Endothelial cell of umbilical vein (primary cell): ENCODE results near the gene ADAM11. TPM values are rescaled to one million over a fixed set of nuclear protein-coding genes. Genes with fewer than 3 reads are reported as not detected.

Experiments used
- BruUV-seq: library from RNA; stranded (reverse); fragments of 400-500 nt; replicated peaks from 2 replicates; lab custom pipeline; 2021; lab: Mats Ljungman, UMichigan
- CTCF ChIA-PET: fragments of 300-600, 350-600 bp; sonication (Branson Sonifier 250); formaldehyde crosslinking; loops from one replicate; lab custom pipeline; 2021; ENCODE audit warnings: antibody characterized with exemption, inconsistent platforms; lab: Charles Lee
- POLR2A ChIA-PET: fragments of 300-600, 350-600 bp; sonication (Branson Sonifier 250); formaldehyde crosslinking; loops from one replicate; lab custom pipeline; 2021; ENCODE audit warnings: antibody characterized with exemption, inconsistent platforms; lab: Charles Lee
- DNase-seq: peaks from one replicate; pipeline ENCODE4 v3.0.0-alpha.2; 2011; ENCODE audit warnings: low read depth, low spot score
- FAIRE-seq: peaks from 2 replicates; lab custom pipeline; 2011; peaks lifted over from hg19 to GRCh38; lab: Jason Lieb, UNC
- H2AFZ ChIP-seq: 2 replicates; pipeline ENCODE4 v1.6.0; 2012; ENCODE audit warnings: low read depth, low read length, control low read depth, inconsistent platforms
- H3K27ac ChIP-seq: 2 replicates; pipeline ENCODE4 v1.5.1; 2011; ENCODE audit warnings: low read depth, mild to moderate bottlenecking, control low read depth, low read length, moderate library complexity; ENCODE audit not compliant: insufficient read depth
- H3K27me3 ChIP-seq, 2 experiments: 2 replicates each; pipeline versions ENCODE4 v1.6.0 to v1.6.1; 2011; ENCODE audit warnings: low read length in 2 of 2, mixed read lengths in 1 of 2; ENCODE audit not compliant: control insufficient read depth in 2 of 2, insufficient read depth in 2 of 2
- H3K36me3 ChIP-seq, 2 experiments: 2 replicates in 1 of 2; 3 replicates in 1 of 2; pipeline ENCODE4 v1.5.1; 2011; ENCODE audit warnings: low read length in 2 of 2, mild to moderate bottlenecking in 1 of 2, moderate library complexity in 1 of 2; ENCODE audit not compliant: control insufficient read depth in 2 of 2, insufficient read depth in 2 of 2; ENCODE audit errors: extremely low read depth in 1 of 2
- H3K4me1 ChIP-seq: 3 replicates; pipeline ENCODE4 v1.5.1; 2011; ENCODE audit warnings: mild to moderate bottlenecking, low read length; ENCODE audit not compliant: control insufficient read depth, insufficient read depth; ENCODE audit errors: extremely low read depth
- H3K4me2 ChIP-seq: 2 replicates; pipeline ENCODE4 v1.6.1; 2011; ENCODE audit warnings: low read length, control low read depth, mixed read lengths; ENCODE audit not compliant: insufficient read depth
- H3K4me3 ChIP-seq, 3 experiments: fragments of 200-600 bp in 1 of 3; sonication (generic), shearing (Covaris generic) in 1 of 3; replicated peaks in 1 of 3; 2 replicates each; pipeline ENCODE4 v1.5.1; 2011 to 2016; ENCODE audit warnings: control low read depth in 3 of 3, low read length in 3 of 3, mild to moderate bottlenecking in 2 of 3, inconsistent platforms in 1 of 3, low read depth in 1 of 3, moderate library complexity in 1 of 3; ENCODE audit not compliant: insufficient read depth in 1 of 3
- H3K79me2 ChIP-seq: 2 replicates; pipeline ENCODE4 v1.6.0; 2012; ENCODE audit warnings: low read length, inconsistent platforms; ENCODE audit not compliant: control insufficient read depth, insufficient read depth
- H3K9ac ChIP-seq: replicated peaks from 2 replicates; pipeline ENCODE3; 2011; ENCODE audit warnings: low read length, control low read depth; ENCODE audit not compliant: insufficient read depth; ENCODE audit errors: extremely low read depth
- H3K9me1 ChIP-seq: replicated peaks from 3 replicates; pipeline ENCODE4 v1.6.0; 2011; ENCODE audit warnings: mild to moderate bottlenecking, low read length; ENCODE audit not compliant: control insufficient read depth, insufficient read depth; ENCODE audit errors: extremely low read depth
- H3K9me3 ChIP-seq: replicated peaks from 2 replicates; pipeline ENCODE4 v1.5.1; 2012; ENCODE audit warnings: low read length, inconsistent platforms; ENCODE audit not compliant: control insufficient read depth, insufficient read depth
- H4K20me1 ChIP-seq: replicated peaks from 2 replicates; pipeline ENCODE3; 2011; ENCODE audit warnings: mild to moderate bottlenecking, low read length; ENCODE audit not compliant: control insufficient read depth, insufficient read depth; ENCODE audit errors: extremely low read depth
- EZH2 ChIP-seq: IDR thresholded peaks from 2 replicates; pipeline ENCODE4 v1.6.1; 2012; ENCODE audit warnings: borderline replicate concordance, low read depth, mild to moderate bottlenecking, moderate library complexity, low read length, inconsistent platforms; ENCODE audit not compliant: severe bottlenecking
- FOS ChIP-seq: IDR thresholded peaks from 2 replicates; pipeline ENCODE4 v1.6.1; 2011; ENCODE audit warnings: mild to moderate bottlenecking, low read length, moderate library complexity, borderline replicate concordance; ENCODE audit not compliant: insufficient read depth
- GATA2 ChIP-seq: IDR thresholded peaks from 2 replicates; pipeline ENCODE4 v1.7.0; 2011; ENCODE audit warnings: low read depth, mild to moderate bottlenecking, moderate library complexity, mixed read lengths, low read length; ENCODE audit not compliant: insufficient read length, insufficient read depth
- JUN ChIP-seq: IDR thresholded peaks from 2 replicates; pipeline ENCODE4 v1.6.1; 2011; ENCODE audit warnings: borderline replicate concordance, low read depth; ENCODE audit not compliant: insufficient read length, insufficient read depth
- MAX ChIP-seq: IDR thresholded peaks from 2 replicates; pipeline ENCODE4 v1.6.1; 2011; ENCODE audit not compliant: insufficient read depth, insufficient read length
- MYC ChIP-seq: IDR thresholded peaks from one replicate; pipeline ENCODE4 v1.6.1; 2011; ENCODE audit warnings: mild to moderate bottlenecking, low read depth, low read length
- POLR2A ChIP-seq: IDR thresholded peaks from 2 replicates; pipeline ENCODE4 v1.6.1; 2012; ENCODE audit warnings: low read depth, mild to moderate bottlenecking, control low read depth, low read length
- POLR2AphosphoS5 ChIP-seq: IDR thresholded peaks from 2 replicates; pipeline ENCODE4 v1.6.1; 2012; ENCODE audit warnings: low read depth, mild to moderate bottlenecking, control low read depth, low read length, moderate library complexity; ENCODE audit not compliant: insufficient read depth
- dilution Hi-C: fragments of 300-500 bp; cut with MboI; formaldehyde crosslinking; loops from one replicate; pipeline ENCODE4 v1.15.0; 2019; ENCODE audit warnings: low sequenced_read_pairs; ENCODE audit not compliant: extremely low pct_ligation_motif_present
- intact Hi-C: fragments of 100-400 bp; cut with micrococcal nuclease; formaldehyde crosslinking; loops from one replicate; pipeline ENCODE4 v1.10.0; 2022
- polyA plus RNA-seq, 4 experiments: library from polyadenylated mRNA; depleted of rRNA in 3 of 4; stranded (reverse) in 3 of 4; unstranded in 1 of 4; fragments of >200 nt; gene quantifications; 2 replicates each; pipeline versions ENCODE4 v1.2.1 to v1.2.3, GENCODE V29; 2011 to 2012; ENCODE audit warnings: missing spikeins in 1 of 4
- total RNA-seq: library from RNA; stranded (reverse); gene quantifications from 2 replicates; pipeline ENCODE4 v1.2.3, GENCODE V29; 2021
- TF ChIP-seq, protein P1 (sequence below), 2 donors: IDR thresholded peaks; 1 replicate in 1 of 2; 2 replicates in 1 of 2; pipeline ENCODE4 v1.5.1; 2011; ENCODE audit warnings: low read length in 2 of 2, mild to moderate bottlenecking in 2 of 2, moderate library complexity in 2 of 2, control low read depth in 1 of 2, inconsistent platforms in 1 of 2, low read depth in 1 of 2; ENCODE audit not compliant: insufficient read depth in 1 of 2; ENCODE audit errors: extremely low read depth in 1 of 2

Gene ADAM11
- total and polyA plus RNA-seq, 2 donors (not counting 3 experiments of a cell fraction or from before 2014, with no cell fraction given) = 0.71 to 1.1 TPM

GRCh38 chr17:44830359-44831288, 71.8 kb downstream of the ADAM11 start:
- Histone ChIP-seq H3K79me2 (peaks cover 38% of the 10 kb centered on the region), H3K9me1 (no peaks in the 10 kb centered on the region), H3K4me1 (peaks cover 7% of the 10 kb centered on the region), H4K20me1 (no peaks in the 10 kb centered on the region), H3K4me2 (peak overlapping the region; percentile 82), H3K27me3 (no peaks in the 10 kb centered on the region), H3K9ac (peak overlapping the region; percentile 93), H3K9me3 (no peaks in the 10 kb centered on the region), H3K27ac (no peak overlapping the region), H3K4me3 (peak overlapping the region; percentile 45 to 98 (median 96)), H2AFZ (peak overlapping the region; percentile 98), H3K36me3 (no peaks in the 10 kb centered on the region)
- FAIRE-seq (peak; percentile 62), DNase-seq (peak; percentile 29)
- dilution Hi-C loops = no loop called here
- POLR2A ChIA-PET = no interaction called here
- intact Hi-C loops = no loop called here
- TF ChIP-seq FOS (no peak), MYC (no peak), GATA2 (no peak), MAX (no peak), POLR2AphosphoS5 (no peak), JUN (no peak), EZH2 (no peak), POLR2A (no peak)
- TF ChIP-seq, protein P1, sequence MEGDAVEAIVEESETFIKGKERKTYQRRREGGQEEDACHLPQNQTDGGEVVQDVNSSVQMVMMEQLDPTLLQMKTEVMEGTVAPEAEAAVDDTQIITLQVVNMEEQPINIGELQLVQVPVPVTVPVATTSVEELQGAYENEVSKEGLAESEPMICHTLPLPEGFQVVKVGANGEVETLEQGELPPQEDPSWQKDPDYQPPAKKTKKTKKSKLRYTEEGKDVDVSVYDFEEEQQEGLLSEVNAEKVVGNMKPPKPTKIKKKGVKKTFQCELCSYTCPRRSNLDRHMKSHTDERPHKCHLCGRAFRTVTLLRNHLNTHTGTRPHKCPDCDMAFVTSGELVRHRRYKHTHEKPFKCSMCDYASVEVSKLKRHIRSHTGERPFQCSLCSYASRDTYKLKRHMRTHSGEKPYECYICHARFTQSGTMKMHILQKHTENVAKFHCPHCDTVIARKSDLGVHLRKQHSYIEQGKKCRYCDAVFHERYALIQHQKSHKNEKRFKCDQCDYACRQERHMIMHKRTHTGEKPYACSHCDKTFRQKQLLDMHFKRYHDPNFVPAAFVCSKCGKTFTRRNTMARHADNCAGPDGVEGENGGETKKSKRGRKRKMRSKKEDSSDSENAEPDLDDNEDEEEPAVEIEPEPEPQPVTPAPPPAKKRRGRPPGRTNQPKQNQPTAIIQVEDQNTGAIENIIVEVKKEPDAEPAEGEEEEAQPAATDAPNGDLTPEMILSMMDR (IDR thresholded peaks at IDR 0.05; ENCODE audit: extremely low read depth in 1 of 2, insufficient read depth in 1 of 2, low read depth in 1 of 2, low read length in 2 of 2) = no peak
- CTCF ChIA-PET = interaction anchor here (0.9 to 6.8 kb wide), 5 partner anchors 7 to 52 kb away, joined by 3 to 78 read pairs (median 6); no protein-coding TSS in a partner anchor
- TSS peak; percentile 71 for BruUV-seq
